UCSD-AML1 (cell line): ENCODE measurements around the gene GCNT2.
"Not testable (repeated sequence)": the region's sequence is repeated elsewhere in the genome, so short reads cannot be mapped to it uniquely, and the experiment has no call there.

Source experiments
- DNase-seq: peaks from one replicate; lab custom pipeline; 2025; ENCODE audit not compliant: unreplicated experiment; lab: John Stamatoyannopoulos, UW

Gene GCNT2

DNA sequence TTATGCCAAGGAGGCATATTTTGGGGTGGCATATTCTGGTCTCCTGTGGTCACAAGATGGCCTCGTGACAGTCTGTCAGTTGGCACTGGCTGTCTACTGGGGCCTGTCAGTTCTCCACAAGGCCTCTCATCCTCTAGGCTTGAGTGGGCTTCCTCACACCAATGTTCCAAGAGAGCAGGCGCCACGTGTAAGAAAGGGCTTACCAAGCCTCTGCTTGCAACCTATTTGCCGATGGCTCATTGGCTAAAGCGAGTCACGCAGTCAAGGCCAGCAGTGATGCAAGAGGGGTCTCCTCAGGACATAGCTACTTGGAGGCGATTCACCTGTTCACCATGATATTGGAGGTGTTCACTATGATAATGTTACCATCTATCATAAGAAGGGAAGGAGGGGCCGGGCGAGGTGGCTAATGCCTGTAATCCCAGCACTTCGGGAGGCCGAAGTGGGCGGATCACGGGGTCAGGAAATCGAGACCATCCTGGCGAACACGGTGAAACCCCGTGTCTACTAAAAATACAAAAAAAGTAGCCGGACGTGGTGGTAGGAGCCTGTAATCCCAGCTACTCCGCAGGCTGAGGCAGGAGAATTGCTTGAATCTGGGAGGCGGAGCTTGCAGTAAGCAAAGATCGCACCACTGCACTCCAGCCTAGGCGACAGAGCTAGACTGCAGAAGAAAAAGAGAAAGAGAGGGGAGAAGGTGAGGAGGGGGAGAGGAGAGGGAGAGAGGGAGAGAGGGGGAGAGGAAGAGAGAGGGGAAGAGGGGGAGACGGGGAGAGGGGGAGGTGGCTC is 138.0 kb downstream of the GCNT2 start:
- no peak for DNase-seq

DNA sequence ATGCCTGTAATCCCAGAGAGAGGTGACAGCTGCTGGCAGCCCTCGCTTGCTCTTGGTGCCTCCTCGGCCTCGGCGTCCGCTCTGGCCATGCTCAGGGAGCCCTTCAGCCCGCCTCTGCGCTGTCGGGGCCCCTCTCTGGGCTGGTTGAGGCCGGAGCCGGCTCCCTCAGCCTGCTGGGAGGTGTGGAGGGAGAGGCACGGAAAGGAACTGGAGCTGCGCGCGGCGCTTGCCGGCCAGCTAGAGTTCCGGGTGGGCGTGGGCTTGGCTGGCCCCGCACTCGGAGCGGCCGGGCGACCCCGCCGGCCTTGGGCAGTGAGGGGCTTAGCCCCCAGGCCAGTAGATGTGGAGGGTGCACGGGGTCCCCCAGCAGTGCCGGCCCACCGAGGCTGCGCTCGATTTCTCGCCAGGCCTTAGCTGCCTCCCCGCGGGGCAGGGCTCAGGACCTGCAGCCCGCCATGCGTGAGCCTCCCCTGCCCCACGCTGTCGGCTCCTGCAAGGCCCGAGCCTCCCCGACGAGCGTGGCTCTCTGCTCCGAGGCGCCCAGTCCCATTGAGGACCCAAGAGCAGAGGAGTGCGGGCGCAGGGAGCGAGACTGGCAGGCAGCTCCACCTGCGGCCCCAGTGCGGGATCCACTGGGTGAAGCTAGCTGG is 138.7 kb downstream of the GCNT2 start:
- no peak for DNase-seq

DNA sequence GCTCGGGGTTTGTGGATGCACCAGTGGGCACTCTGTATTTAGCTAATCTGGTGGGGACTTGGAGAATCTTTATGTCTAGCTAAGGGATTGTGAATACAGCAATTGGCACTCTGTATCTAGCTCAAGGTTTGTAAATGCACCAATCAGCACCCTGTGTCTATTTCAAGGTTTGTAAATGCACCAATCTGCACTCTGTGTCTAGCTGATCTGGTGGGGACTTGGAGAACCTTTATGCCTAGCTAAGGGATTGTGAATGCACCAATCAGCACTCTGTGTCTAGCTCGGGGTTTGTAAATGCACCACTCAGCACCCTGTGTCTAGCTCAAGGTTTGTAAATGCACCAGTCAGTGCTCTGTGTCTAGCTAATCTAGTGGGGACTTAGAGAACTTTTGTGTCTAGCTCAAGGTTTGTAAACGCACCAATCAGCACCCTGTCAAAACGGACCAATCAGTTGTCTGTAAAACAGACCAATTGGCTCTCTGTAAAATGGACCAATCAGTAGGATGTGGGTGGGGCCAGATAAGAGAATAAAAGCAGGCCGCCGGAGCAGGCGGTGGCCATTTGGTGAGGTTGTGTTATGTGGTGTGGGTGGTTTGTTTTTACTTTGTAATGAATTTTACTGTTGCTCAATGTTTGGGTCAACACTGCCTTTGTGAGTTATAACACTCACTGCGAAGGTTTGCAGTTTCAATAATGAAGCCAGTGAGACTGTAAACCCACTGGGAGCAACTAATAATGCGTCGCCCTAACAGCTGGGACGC is 139.5 kb downstream of the GCNT2 start:
- not testable (repeated sequence) for DNase-seq

DNA sequence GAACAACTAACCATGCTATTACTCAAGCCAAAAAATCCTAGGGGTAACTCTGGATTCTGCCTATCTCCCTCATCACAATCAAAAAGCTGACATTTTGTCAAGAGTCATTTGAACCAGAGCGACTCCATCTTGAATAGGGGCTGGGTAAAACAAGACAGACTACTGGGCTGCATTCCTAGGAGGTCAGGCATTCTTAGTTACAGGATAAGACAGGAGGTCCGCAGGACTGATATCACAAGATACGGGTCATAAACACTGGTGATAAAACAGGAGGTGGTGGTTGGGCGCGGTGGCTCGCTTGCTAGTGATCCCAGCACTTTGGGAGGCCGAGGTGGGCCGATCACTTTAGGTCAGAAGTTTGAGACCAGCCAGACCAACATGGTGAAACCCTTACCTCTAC is 141.1 kb downstream of the GCNT2 start:
- no peak for DNase-seq

DNA sequence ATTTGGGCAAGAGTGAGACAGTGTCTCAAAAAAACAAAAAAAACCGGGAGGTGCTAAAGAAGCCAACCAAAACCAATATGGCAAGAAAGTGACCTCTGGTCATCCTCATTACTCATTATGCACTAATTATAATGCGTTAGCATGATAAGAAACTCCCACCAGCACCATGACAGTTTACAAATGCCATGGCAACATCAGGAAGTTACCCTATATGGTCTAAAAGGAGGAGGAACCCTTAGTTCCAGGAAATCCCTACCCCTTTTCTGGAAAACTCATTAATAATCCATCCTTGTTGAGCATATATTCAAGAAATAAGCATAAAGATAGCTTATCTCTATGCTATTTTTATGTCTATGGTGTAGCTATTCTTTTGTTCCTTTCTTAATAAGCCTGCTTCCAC is 141.6 kb downstream of the GCNT2 start:
- DNase-seq, result no peak

DNA sequence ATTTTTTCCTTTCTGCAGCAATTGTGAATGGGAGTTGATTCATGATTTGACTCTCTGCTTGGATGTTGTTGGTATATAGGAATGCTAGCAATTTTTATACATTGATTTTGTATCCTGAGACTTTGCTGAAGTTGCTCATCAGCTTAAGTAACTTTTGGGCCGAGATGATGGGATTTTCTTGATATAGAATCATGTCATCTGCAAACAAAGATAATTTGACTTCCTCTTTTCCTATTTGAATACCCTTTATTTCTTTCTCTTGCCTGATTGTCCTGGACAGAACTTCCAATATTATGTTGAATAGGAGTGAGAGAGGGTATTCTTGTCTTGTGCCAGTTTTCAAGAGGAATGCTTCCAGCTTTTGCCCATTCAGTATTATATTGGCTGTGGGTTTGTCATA is 144.4 kb downstream of the GCNT2 start:
- not testable (repeated sequence) for DNase-seq

DNA sequence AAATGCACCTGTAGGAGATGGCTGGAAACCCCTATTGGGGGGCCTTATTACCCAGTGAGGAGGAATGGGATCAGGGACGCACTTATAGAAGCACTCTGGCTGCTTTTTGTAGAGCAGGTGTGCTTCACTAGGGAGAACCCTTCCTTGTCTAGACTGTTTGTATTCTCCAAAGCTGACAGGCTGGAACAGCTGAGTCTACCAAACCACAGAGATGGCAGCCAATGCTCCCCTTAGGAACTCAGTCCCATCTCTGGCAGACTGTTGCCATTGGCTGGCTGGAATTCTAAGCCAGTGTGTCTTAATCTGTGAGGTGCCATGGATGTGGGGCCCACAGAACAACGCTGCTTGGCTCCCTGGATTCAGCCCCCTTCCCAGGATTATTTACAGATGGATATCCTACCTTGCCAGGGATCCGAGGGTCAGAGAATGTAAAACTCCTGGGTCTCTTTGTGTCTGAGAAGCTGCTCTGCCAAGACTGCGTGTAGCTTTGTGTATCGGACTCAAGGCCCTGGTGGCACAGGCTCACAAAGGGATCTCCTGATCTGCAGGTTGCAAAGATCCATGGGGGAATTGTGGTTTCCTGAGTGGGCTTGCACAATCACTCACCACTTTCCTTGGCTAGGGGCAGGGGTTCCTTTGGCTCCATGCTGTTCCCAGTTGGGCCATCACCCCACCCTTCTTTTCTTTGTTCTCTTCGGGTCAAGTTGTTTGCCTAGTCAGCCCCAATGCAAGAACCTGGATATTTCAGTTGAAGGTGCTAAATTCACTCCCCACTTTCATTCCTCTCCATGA is 147.2 kb downstream of the GCNT2 start:
- no peak for DNase-seq

DNA sequence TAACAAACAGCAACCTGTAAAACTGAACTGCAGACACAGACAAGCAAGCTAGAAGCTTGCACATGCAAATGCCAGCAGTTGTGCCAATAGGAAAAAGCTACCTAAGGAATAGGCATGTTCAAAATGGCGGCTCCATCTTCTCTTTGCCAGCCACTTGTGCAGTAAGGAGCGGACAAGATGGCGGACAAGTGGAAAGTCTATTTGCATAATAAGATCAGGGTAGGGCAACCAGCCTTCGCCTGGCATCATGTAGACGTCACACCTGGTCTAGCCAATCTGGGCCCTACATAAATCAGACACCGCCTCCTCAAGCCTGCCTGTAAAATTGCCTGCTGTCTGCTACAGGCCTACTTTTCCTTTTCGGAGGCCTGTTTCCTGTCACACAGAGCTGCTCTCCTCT is 155.3 kb downstream of the GCNT2 start:
- no peak for DNase-seq

DNA sequence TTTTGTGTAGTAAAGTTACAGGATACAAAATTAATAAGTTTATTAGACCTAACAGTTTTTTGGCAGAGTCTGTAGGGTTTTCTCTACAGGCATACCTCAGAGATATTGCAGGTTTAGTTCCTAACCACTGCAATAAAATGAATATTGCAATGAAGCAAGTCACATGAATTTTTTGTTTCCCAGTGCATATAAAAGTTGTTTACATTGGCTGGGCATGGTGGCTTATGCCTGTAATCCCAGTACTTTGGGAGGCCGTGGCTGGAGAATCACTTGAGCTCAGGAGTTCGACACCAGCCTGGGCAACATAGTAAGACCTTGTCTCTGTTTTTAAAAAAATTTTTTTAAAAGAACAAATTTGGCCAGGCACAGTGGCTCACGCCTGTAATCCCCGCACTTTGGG is 157.3 kb downstream of the GCNT2 start:
- DNase-seq, result no peak
